ENCODE measurements around the gene CDC42BPA. TPM values are rescaled to one million over a fixed set of nuclear protein-coding genes. Genes with fewer than 3 reads are reported as not detected.
"Not testable (repeated sequence)": the region's sequence is repeated elsewhere in the genome, so short reads cannot be mapped to it uniquely, and the experiment has no call there.

CDC42BPA gene
- total RNA-seq, 2 donors from 2014 or later, result 1.2 to 2.5 TPM

DNA sequence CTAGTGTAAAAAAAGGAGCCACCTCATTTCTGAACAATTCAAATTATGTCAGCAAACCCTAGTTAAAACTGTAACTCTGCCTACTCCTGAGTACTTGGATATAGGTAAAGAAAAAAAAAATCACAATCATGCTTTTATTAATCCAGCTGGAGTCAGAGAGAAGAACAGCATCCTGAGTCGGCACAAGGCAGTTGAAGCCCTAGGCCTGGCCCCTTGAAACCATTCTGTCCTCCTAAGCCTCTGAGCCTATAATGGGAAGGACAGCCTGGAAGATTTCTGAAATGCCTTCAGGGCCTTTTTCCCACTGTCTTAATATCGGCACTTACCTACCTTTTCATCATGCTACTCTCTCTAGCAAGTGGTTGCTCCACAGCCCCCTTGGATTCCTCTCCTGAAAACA, 32.5 kb downstream of the CDC42BPA start:
- H3K36me3 Mint-ChIP-seq (ENCODE audit: low read depth), result no peaks in the 10 kb centered on the region
- no peak overlapping the region for H3K27ac Mint-ChIP-seq
- peaks cover 5% of the 10 kb centered on the region for H3K27me3 Mint-ChIP-seq
- DNase-seq (no peak), ATAC-seq (no peak)
- no peak overlapping the region for H3K4me3 Mint-ChIP-seq
- H3K9me3 ChIP-seq (ENCODE audit: control insufficient read depth, low read length, poor library complexity, severe bottlenecking), result no peaks in the 10 kb centered on the region
- H3K4me1 Mint-ChIP-seq, result no peaks in the 10 kb centered on the region

DNA sequence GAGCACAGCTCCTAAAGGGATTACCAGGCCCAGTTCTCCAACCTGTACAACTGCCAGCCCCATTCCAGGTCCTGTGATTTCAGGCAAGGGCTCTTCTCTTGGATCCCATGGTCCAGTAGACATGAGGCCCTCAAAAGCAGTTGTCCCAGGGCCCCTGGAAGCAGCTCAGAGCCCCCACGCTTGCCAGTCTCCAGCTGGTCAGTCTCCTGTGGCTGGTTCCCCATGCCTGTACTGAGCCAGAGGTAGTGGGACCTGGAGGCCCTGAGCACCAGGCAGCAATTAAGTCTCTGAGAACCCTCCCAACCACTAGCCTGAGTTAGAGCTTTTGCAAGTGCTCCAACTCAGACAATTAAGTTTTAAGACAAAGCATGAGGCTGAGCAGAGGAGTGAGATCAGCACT, 36.9 kb downstream of the CDC42BPA start:
- no peak overlapping the region for H3K27ac Mint-ChIP-seq
- H3K36me3 Mint-ChIP-seq (ENCODE audit: low read depth), result no peaks in the 10 kb centered on the region
- no peak overlapping the region for H3K4me3 Mint-ChIP-seq
- H3K4me1 Mint-ChIP-seq, result no peaks in the 10 kb centered on the region
- no peak for ATAC-seq
- H3K27me3 Mint-ChIP-seq, result peaks cover 7% of the 10 kb centered on the region
- H3K9me3 ChIP-seq (ENCODE audit: control insufficient read depth, low read length, poor library complexity, severe bottlenecking), result no peaks in the 10 kb centered on the region
- DNase-seq, result no peak

DNA sequence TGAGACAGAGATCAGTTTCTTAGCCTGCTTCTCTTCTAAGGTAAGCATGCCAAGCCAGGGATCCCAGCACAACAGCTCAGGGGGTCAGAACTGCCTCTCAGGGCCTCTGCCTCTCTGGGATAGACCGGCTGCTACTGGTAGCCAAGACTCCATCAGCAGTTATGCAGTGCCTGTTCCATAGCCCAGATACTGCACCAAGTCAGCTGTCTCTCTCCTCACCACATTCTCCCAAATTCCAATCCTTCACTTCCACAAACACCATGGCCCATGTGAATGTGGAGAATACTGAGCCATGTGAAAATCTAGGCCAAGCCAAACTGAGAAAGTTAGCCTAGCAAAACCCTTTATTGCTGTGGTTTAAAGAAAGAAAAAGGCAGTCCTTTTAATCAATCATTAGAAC, 37.5 kb downstream of the CDC42BPA start:
- Mint-ChIP-seq H3K4me1 (no peaks in the 10 kb centered on the region), H3K27ac (no peak overlapping the region), H3K27me3 (peaks cover 7% of the 10 kb centered on the region), H3K36me3 (ENCODE audit: low read depth) (no peaks in the 10 kb centered on the region), H3K4me3 (no peak overlapping the region)
- DNase-seq (no peak), ATAC-seq (no peak)
- H3K9me3 ChIP-seq (ENCODE audit: control insufficient read depth, low read length, poor library complexity, severe bottlenecking), result no peaks in the 10 kb centered on the region

DNA sequence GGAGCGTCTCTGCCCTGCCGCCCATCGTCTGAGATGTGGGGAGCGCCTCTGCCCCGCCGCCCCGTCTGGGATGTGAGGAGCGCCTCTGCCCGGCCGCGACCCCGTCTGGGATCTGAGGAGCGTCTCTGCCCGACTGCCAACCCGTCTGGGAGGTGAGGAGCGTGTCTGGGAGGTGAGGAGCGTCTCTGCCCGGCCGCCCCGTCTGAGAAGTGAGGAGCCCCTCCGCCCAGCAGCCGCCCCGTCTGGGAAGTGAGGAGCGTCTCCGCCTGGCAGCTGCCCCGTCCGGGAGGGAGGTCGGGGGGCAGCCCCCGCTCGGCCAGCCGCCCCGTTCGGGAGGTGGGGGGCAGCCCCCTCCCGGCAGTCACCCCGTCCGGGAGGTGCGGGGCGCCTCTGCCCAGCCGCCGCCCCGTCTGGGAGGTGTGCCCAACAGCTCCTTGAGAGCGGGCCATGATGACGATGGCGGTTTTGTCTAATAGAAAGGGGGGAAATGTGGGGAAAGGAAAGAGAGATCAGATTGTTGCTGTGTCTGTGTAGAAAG, 42.1 kb downstream of the CDC42BPA start:
- H3K27me3 Mint-ChIP-seq, result peaks cover 11% of the 10 kb centered on the region
- not testable (repeated sequence) for H3K9me3 ChIP-seq (ENCODE audit: control insufficient read depth, low read length, poor library complexity, severe bottlenecking); H3K27ac Mint-ChIP-seq; DNase-seq; H3K36me3 Mint-ChIP-seq (ENCODE audit: low read depth); ATAC-seq; H3K4me3 Mint-ChIP-seq; H3K4me1 Mint-ChIP-seq

DNA sequence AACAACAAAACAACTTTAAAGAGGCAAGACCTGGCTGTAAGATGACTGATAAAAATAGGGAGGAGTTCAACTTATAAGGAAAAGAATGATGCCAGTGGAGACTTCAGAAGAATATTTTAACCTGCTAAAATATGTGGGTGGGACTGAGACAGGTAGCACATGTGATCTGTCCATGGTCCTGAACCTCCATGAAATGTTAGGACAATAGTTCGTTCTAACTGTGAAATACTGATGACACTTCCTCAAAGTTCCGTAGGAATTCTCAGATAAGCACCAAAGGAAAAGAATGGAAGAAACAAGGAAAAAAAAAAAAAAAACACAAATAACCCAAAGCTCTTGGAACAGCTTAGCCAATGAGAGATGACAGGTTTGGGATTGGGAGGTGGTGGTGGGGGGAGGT, 44.7 kb downstream of the CDC42BPA start:
- no peaks in the 10 kb centered on the region for H3K36me3 Mint-ChIP-seq (ENCODE audit: low read depth)
- H3K9me3 ChIP-seq (ENCODE audit: control insufficient read depth, low read length, poor library complexity, severe bottlenecking), result no peaks in the 10 kb centered on the region
- H3K27me3 Mint-ChIP-seq, result peaks cover 11% of the 10 kb centered on the region
- no peak overlapping the region for H3K27ac Mint-ChIP-seq
- H3K4me1 Mint-ChIP-seq, result no peaks in the 10 kb centered on the region
- no peak for DNase-seq
- ATAC-seq, result no peak
- no peak overlapping the region for H3K4me3 Mint-ChIP-seq

DNA sequence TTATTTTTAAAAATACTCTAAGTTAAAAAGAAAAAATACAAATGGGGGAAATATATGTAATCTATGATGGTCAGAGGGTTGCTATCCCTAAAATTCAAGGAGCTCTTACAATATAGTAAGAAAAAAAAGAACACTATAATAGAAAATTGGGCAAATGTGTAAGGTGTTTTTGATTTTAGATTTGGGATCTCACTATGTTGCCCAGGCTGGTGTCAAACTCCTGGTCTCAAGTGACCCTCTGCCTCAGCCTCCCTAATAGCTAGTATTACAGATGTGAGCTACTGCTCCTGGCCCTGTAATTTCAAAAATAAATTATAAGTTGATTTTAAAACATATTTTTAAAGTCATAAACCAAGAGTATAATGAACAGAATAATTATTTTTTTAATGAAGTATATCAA, 45.9 kb downstream of the CDC42BPA start:
- Mint-ChIP-seq H3K4me3 (no peak overlapping the region), H3K4me1 (no peaks in the 10 kb centered on the region), H3K27ac (no peak overlapping the region), H3K27me3 (peaks cover 14% of the 10 kb centered on the region), H3K36me3 (ENCODE audit: low read depth) (no peaks in the 10 kb centered on the region)
- H3K9me3 ChIP-seq (ENCODE audit: control insufficient read depth, low read length, poor library complexity, severe bottlenecking), result no peaks in the 10 kb centered on the region
- no peak for DNase-seq
- ATAC-seq, result no peak

DNA sequence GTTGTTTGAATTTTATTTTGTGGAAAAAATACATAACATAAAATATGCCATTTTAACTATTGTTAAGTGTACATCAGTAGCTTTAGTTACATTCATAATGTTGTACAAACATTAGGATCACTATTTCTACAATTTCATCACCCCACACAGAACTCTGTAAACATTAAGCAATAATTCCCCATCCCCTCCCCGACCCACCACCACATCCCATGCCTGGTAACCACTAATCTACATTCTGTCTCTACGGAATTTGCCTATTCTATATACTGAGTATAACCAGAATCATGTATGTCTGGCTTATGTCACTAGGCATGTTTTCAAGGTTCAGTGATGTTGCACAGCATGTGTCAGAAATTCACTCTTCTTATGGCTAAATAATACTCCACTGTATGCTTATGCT, 47.7 kb downstream of the CDC42BPA start:
- ATAC-seq (no peak), DNase-seq (no peak)
- no peaks in the 10 kb centered on the region for H3K36me3 Mint-ChIP-seq (ENCODE audit: low read depth)
- no peak overlapping the region for H3K4me3 Mint-ChIP-seq
- no peaks in the 10 kb centered on the region for H3K4me1 Mint-ChIP-seq
- H3K9me3 ChIP-seq (ENCODE audit: control insufficient read depth, low read length, poor library complexity, severe bottlenecking), result no peaks in the 10 kb centered on the region
- peaks cover 27% of the 10 kb centered on the region for H3K27me3 Mint-ChIP-seq
- no peak overlapping the region for H3K27ac Mint-ChIP-seq

DNA sequence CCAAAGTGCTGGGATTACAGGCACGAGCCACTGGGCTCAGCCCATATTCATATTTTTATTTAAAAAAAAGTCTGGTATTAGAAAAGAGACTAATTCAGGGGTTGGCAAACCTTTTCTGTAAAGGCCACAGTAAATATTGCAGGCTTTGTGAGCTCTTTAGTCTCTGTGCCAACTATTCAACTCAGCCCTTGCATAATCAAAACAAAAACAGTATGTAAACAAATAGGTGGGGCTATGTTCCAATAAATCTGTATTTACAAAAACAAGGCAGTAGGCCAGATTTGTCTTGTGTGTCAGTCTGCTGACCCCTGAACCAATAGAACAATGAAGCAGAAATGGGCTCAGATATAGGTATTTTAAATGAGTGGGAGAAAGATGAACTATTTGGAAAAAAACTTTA, 49.3 kb downstream of the CDC42BPA start:
- Mint-ChIP-seq H3K4me1 (no peaks in the 10 kb centered on the region), H3K27ac (no peak overlapping the region), H3K27me3 (peaks cover 31% of the 10 kb centered on the region), H3K36me3 (ENCODE audit: low read depth) (no peaks in the 10 kb centered on the region), H3K4me3 (no peak overlapping the region)
- ATAC-seq, result no peak
- DNase-seq, result no peak
- H3K9me3 ChIP-seq (ENCODE audit: control insufficient read depth, low read length, poor library complexity, severe bottlenecking), result no peaks in the 10 kb centered on the region

DNA sequence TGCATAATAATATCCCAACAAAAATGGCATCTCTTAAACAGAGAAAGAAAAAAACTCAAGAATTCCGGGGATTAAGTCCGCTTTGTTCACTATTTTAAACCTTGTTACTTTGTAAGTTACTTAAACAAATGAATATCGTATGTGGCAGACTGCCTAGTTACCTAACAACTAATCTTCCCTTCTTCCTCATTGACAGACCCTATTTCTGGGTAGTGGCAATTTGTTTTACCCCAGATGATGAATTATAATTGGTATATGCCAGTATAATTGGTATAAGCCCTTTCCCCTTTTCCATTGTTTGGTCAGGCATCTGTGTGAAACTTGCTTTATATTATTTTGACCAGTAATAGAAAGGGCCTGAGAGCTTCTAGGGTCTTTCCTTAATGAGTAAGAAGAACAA, 52.4 kb downstream of the CDC42BPA start:
- Mint-ChIP-seq H3K36me3 (ENCODE audit: low read depth) (no peaks in the 10 kb centered on the region), H3K27ac (no peak overlapping the region), H3K4me1 (no peaks in the 10 kb centered on the region), H3K4me3 (no peak overlapping the region), H3K27me3 (peaks cover 31% of the 10 kb centered on the region)
- H3K9me3 ChIP-seq (ENCODE audit: control insufficient read depth, low read length, poor library complexity, severe bottlenecking), result no peaks in the 10 kb centered on the region
- ATAC-seq, result no peak
- DNase-seq, result no peak

DNA sequence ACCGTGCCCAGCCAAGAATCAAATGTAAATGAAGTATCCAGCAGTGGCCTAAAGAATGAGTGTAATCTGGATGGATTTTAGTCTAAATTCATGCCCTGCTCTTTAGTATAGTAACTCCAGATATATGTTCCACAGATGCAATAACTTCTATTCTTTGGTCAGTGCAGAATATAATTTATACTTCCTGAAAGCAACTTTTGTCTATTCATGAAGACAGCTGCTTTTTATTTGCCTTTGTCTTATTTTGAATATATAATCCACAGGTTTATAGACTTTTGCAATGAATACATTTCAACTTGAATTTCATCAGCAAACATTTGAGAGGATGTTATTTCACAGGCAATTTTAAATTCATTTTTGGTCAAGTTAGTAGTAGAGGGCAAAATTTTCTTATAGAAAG, 54.4 kb downstream of the CDC42BPA start:
- no peaks in the 10 kb centered on the region for H3K36me3 Mint-ChIP-seq (ENCODE audit: low read depth)
- peaks cover 25% of the 10 kb centered on the region for H3K27me3 Mint-ChIP-seq
- H3K27ac Mint-ChIP-seq, result no peak overlapping the region
- ATAC-seq (no peak), DNase-seq (no peak)
- peaks cover 2% of the 10 kb centered on the region for H3K4me1 Mint-ChIP-seq
- no peak overlapping the region for H3K4me3 Mint-ChIP-seq
- H3K9me3 ChIP-seq (ENCODE audit: control insufficient read depth, low read length, poor library complexity, severe bottlenecking), result no peaks in the 10 kb centered on the region

DNA sequence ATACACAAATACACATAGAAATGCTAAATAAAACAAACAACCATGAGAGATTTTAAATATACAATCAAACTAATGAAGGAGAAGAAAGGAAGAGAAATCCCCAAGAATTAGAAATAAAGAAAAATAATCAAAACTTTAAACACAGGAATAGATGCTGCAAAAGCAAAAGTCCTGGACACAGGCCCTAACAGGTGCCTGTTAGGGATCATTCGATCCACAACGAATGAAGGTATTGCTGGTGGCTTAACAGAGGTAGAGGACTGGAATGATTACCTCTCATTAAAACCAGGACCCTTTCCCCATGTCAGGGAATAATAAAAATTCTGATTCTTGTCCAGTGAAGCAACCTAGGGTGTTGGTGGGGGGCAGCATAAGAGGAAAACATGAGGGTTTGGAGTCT, 56.8 kb downstream of the CDC42BPA start:
- Mint-ChIP-seq H3K4me1 (peaks cover 2% of the 10 kb centered on the region), H3K27me3 (peaks cover 15% of the 10 kb centered on the region), H3K36me3 (ENCODE audit: low read depth) (no peaks in the 10 kb centered on the region), H3K4me3 (no peak overlapping the region), H3K27ac (no peak overlapping the region)
- no peak for ATAC-seq
- no peak for DNase-seq
- no peaks in the 10 kb centered on the region for H3K9me3 ChIP-seq (ENCODE audit: control insufficient read depth, low read length, poor library complexity, severe bottlenecking)

DNA sequence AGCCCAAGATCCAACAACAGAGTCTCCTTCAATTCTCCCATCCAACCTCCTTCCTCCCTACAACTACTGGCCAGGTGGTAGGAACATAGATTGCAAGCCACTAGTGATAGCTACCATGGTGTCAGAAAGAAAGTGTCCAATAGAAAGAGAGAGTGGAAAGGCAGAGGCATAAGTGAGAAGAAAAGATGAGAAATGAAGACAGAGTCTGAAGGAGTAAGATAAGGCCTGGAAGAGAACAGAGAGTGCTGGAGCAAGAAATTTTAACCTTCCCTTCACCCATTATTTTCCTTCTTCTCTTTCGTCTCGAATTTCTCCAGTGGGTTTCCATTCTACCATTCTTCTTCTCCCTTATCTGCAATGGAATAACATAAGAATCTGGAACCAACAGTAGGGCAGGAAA, 57.9 kb downstream of the CDC42BPA start:
- H3K9me3 ChIP-seq (ENCODE audit: control insufficient read depth, low read length, poor library complexity, severe bottlenecking), result no peaks in the 10 kb centered on the region
- Mint-ChIP-seq H3K27me3 (peaks cover 8% of the 10 kb centered on the region), H3K27ac (no peak overlapping the region), H3K4me3 (no peak overlapping the region), H3K4me1 (peaks cover 4% of the 10 kb centered on the region), H3K36me3 (ENCODE audit: low read depth) (no peaks in the 10 kb centered on the region)
- DNase-seq (no peak), ATAC-seq (no peak)

DNA sequence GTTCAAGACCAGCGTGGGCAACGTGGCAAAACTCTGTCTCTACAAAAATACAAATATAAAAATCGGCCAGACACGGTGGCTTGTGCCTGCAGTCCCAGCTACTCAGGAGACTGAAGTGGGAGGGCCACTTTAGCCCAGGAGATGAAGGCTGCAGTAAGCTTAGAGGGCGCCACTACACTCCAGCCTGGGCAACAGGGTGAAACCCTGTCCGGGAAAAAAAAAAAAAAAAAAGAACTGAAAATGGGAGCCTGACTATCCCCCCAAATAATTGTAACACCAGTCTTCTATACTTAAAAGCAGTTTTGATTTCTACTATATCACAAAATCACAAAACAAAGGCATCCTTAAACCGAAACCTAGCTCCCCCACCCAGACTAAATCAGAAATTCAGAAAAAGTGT, 60.3 kb downstream of the CDC42BPA start:
- DNase-seq (no peak), ATAC-seq (no peak)
- Mint-ChIP-seq H3K36me3 (ENCODE audit: low read depth) (peaks cover under 1% of the 10 kb centered on the region), H3K4me3 (no peak overlapping the region), H3K27me3 (peaks cover 15% of the 10 kb centered on the region), H3K27ac (no peak overlapping the region), H3K4me1 (peaks cover 4% of the 10 kb centered on the region)
- H3K9me3 ChIP-seq (ENCODE audit: control insufficient read depth, low read length, poor library complexity, severe bottlenecking), result no peaks in the 10 kb centered on the region

DNA sequence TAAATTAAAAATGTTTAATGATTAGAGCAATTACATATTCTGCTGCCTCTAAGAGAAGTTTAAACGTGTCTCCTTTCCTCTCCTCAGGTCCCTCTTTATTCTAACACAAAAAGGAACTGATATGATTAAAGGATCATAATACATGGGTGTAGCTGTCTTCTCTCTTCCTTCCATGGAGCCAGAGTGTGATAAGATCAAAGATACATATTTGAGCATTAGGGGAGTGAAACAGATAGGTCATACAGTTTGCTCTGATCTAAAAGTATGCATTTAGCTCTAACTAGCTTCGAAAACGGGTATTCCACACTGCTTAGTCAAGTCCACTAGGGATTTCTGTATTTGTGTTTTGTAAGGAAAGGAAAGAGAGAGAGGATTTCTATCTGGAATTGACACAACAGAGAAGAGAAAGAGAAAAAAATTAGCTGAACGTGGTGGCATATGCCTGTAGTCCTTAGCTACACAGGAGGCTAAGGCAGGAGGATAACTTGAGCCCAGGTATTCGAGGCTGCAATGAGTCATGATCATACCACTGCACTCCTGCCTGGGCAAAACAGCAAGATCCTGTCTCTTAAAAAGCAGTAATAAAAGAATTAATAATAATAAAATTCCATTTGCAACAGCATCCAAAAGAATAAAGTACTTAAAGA, 63.1 kb downstream of the CDC42BPA start:
- Mint-ChIP-seq H3K27ac (no peak overlapping the region), H3K4me1 (peaks cover 4% of the 10 kb centered on the region), H3K36me3 (ENCODE audit: low read depth) (peaks cover 2% of the 10 kb centered on the region), H3K4me3 (no peak overlapping the region), H3K27me3 (peaks cover 20% of the 10 kb centered on the region)
- DNase-seq (no peak), ATAC-seq (no peak)
- H3K9me3 ChIP-seq (ENCODE audit: control insufficient read depth, low read length, poor library complexity, severe bottlenecking), result no peaks in the 10 kb centered on the region

Measured in T-helper 17 cell (primary cell).